GM21737 (cell line): Measurements from ENCODE around the gene UPK3BL1.
"Not testable (repeated sequence)": the region's sequence is repeated elsewhere in the genome, so short reads cannot be mapped to it uniquely, and the experiment has no call there.

Experiments
- ATAC-seq: cut with Tn5 transposase; IDR thresholded peaks from one replicate; pipeline ENCODE4 v1.9.1; 2021; ENCODE audit warnings: mild to moderate bottlenecking, moderate library complexity; ENCODE audit not compliant: unreplicated experiment

Gene UPK3BL1

GRCh38 chr7:102642691-102643090 lies at the start of gene UPK3BL1:
Gene UPK3BL1, minus strand, starts transcription at chr7:102642791. Its CDS starts 50 bp downstream, at chr7:102642741.
- not testable (repeated sequence) for ATAC-seq

GRCh38 chr7:102690602-102691001 lies 48.0 kb upstream of the UPK3BL1 start:
- ATAC-seq = not testable (repeated sequence)

GRCh38 chr7:102689436-102690282 lies 47.1 kb upstream of the UPK3BL1 start:
- peak; percentile 70 for ATAC-seq

- peak; percentile 69 for ATAC-seq
These were observed 45.9 kb upstream of the UPK3BL1 start for GRCh38 chr7:102688299-102689036.

- not testable (repeated sequence) for ATAC-seq
These were observed 40.0 kb upstream of the UPK3BL1 start for GRCh38 chr7:102682560-102682959.

GRCh38 chr7:102680780-102681179 lies 38.2 kb upstream of the UPK3BL1 start:
- ATAC-seq = not testable (repeated sequence)

- ATAC-seq = not testable (repeated sequence)
These were observed 33.0 kb upstream of the UPK3BL1 start for GRCh38 chr7:102675545-102675944.

- not testable (repeated sequence) for ATAC-seq
These were observed 31.0 kb upstream of the UPK3BL1 start for GRCh38 chr7:102673447-102674067.

- ATAC-seq = peak; percentile 33
These were observed 29.3 kb upstream of the UPK3BL1 start for GRCh38 chr7:102671956-102672307.

GRCh38 chr7:102671166-102671955 lies 28.8 kb upstream of the UPK3BL1 start, which contains the start of gene POLR2J2:
Gene POLR2J2, minus strand, starts transcription at chr7:102671663. Its CDS starts 62 bp downstream, at chr7:102671601.
- ATAC-seq = peak; percentile 62

GRCh38 chr7:102667523-102667922 lies 24.9 kb upstream of the UPK3BL1 start:
- ATAC-seq = not testable (repeated sequence)

- ATAC-seq = not testable (repeated sequence)
These were observed 24.3 kb upstream of the UPK3BL1 start for GRCh38 chr7:102666850-102667249.

GRCh38 chr7:102664765-102665164 lies 22.2 kb upstream of the UPK3BL1 start:
- not testable (repeated sequence) for ATAC-seq

- ATAC-seq = not testable (repeated sequence)
These were observed 7.3 kb upstream of the UPK3BL1 start, which contains the start of gene SPDYE2B for GRCh38 chr7:102649924-102650323. Gene SPDYE2B, plus strand, starts transcription at chr7:102650319. Its CDS starts 2,030 bp downstream, at chr7:102652349.

- ATAC-seq = not testable (repeated sequence)
These were observed 5.2 kb upstream of the UPK3BL1 start for GRCh38 chr7:102647813-102648212.

GRCh38 chr7:102643404-102643803 lies 813 bp upstream of the UPK3BL1 start:
- not testable (repeated sequence) for ATAC-seq

GRCh38 chr7:102638848-102639247 lies 3.7 kb downstream of the UPK3BL1 start:
- ATAC-seq = not testable (repeated sequence)

GRCh38 chr7:102636956-102637355 lies 5.6 kb downstream of the UPK3BL1 start:
- ATAC-seq = not testable (repeated sequence)

GRCh38 chr7:102635354-102635753 lies 7.2 kb downstream of the UPK3BL1 start:
- ATAC-seq = not testable (repeated sequence)

- not testable (repeated sequence) for ATAC-seq
These were observed 8.3 kb downstream of the UPK3BL1 start for GRCh38 chr7:102634299-102634698.
